HEK293 (cell line): Measurements from ENCODE around the gene PFKFB1.

Source experiments
- CTCF ChIP-seq: fragments of 450-650 bp; formaldehyde crosslinking; IDR thresholded peaks from 2 replicates; pipeline ENCODE4 v1.5.1; 2016; ENCODE audit warnings: missing biosample characterization, missing genetic modification characterization
- FEZF1 ChIP-seq: fragments of 450-650 bp; formaldehyde crosslinking; IDR thresholded peaks from 2 replicates; pipeline ENCODE4 v1.5.1; 2016; ENCODE audit warnings: missing biosample characterization, missing genetic modification characterization
- HOXC10 ChIP-seq: sonication (generic); formaldehyde crosslinking; IDR thresholded peaks from 2 replicates; pipeline ENCODE4 v1.8.1; 2023; ENCODE audit warnings: mild to moderate bottlenecking, missing genetic modification reagents
- KLF1 ChIP-seq: fragments of 450-650 bp; formaldehyde crosslinking; IDR thresholded peaks from 2 replicates; pipeline ENCODE4 v1.5.1; 2016; ENCODE audit warnings: missing biosample characterization, missing genetic modification characterization
- MYNN ChIP-seq: fragments of 450-650 bp; formaldehyde crosslinking; IDR thresholded peaks from 2 replicates; pipeline ENCODE4 v1.5.1; 2016; ENCODE audit warnings: missing biosample characterization, missing genetic modification characterization, borderline replicate concordance
- YY1 ChIP-seq: fragments of 450-650 bp; formaldehyde crosslinking; IDR thresholded peaks from 2 replicates; pipeline ENCODE4 v1.5.1; 2018; ENCODE audit warnings: missing biosample characterization, missing genetic modification characterization
- ZBTB7A ChIP-seq: fragments of 450-650 bp; formaldehyde crosslinking; IDR thresholded peaks from 2 replicates; pipeline ENCODE4 v1.5.1; 2016; ENCODE audit warnings: low read depth, missing biosample characterization, missing genetic modification characterization
- ZEB2 ChIP-seq: fragments of 450-650 bp; formaldehyde crosslinking; IDR thresholded peaks from 2 replicates; pipeline ENCODE4 v1.5.1; 2016; ENCODE audit warnings: missing biosample characterization, missing genetic modification characterization
- ZFP41 ChIP-seq: fragments of 450-650 bp; formaldehyde crosslinking; IDR thresholded peaks from 2 replicates; pipeline ENCODE4 v1.5.1; 2016; ENCODE audit warnings: missing biosample characterization, missing genetic modification characterization, borderline replicate concordance
- ZNF529 ChIP-seq: fragments of 450-650 bp; formaldehyde crosslinking; IDR thresholded peaks from 2 replicates; pipeline ENCODE4 v1.5.1; 2017; ENCODE audit warnings: missing genetic modification characterization, missing biosample characterization; ENCODE audit not compliant: insufficient replicate concordance
- ZNF701 ChIP-seq: fragments of 450-650 bp; formaldehyde crosslinking; IDR thresholded peaks from 2 replicates; pipeline ENCODE4 v1.5.1; 2016; ENCODE audit warnings: missing biosample characterization, missing genetic modification characterization
- TF ChIP-seq, protein P1 (sequence below): fragments of 450-650 bp; formaldehyde crosslinking; IDR thresholded peaks from 2 replicates; pipeline ENCODE4 v1.5.1; 2016; ENCODE audit warnings: missing biosample characterization, missing genetic modification characterization
- TF ChIP-seq, protein P2 (sequence below): fragments of 450-650 bp; formaldehyde crosslinking; IDR thresholded peaks from 2 replicates; pipeline ENCODE4 v1.5.1; 2016; ENCODE audit warnings: missing biosample characterization, missing genetic modification characterization

DNA sequence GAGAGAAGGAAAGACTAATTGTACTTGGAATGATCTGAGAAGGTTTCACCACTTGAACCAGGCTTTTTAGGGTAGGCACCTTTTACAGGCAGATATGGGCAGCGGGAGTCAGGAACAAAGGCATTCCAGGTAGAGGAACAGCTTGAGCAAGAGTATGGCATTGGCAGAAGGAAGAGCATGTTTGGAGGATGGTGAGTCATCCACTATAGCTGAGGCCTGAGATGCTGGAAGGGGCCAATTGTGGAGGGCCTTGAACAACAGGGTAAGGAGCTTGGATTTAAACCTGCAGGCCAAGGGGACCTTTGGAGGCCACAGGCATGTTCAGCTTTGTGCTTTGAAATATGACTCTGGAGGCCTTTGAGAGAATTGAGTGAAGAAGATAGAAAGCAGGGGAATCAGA lies 32.2 kb downstream of the PFKFB1 start:
- TF ChIP-seq ZBTB7A (tag by site-specific recombination) (no peak), HOXC10 (CRISPR knock-in tag) (no peak), ZNF701 (no peak), YY1 (no peak), FEZF1 (tag by site-specific recombination) (no peak), CTCF (tag by site-specific recombination) (no peak), KLF1 (tag by site-specific recombination) (no peak), ZEB2 (tag by site-specific recombination) (no peak), ZNF529 (tag by site-specific recombination) (no peak), MYNN (tag by site-specific recombination) (no peak), ZFP41 (tag by site-specific recombination) (no peak)
- TF ChIP-seq, protein P1, sequence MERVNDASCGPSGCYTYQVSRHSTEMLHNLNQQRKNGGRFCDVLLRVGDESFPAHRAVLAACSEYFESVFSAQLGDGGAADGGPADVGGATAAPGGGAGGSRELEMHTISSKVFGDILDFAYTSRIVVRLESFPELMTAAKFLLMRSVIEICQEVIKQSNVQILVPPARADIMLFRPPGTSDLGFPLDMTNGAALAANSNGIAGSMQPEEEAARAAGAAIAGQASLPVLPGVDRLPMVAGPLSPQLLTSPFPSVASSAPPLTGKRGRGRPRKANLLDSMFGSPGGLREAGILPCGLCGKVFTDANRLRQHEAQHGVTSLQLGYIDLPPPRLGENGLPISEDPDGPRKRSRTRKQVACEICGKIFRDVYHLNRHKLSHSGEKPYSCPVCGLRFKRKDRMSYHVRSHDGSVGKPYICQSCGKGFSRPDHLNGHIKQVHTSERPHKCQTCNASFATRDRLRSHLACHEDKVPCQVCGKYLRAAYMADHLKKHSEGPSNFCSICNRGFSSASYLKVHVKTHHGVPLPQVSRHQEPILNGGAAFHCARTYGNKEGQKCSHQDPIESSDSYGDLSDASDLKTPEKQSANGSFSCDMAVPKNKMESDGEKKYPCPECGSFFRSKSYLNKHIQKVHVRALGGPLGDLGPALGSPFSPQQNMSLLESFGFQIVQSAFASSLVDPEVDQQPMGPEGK = no peak
- TF ChIP-seq, protein P2, sequence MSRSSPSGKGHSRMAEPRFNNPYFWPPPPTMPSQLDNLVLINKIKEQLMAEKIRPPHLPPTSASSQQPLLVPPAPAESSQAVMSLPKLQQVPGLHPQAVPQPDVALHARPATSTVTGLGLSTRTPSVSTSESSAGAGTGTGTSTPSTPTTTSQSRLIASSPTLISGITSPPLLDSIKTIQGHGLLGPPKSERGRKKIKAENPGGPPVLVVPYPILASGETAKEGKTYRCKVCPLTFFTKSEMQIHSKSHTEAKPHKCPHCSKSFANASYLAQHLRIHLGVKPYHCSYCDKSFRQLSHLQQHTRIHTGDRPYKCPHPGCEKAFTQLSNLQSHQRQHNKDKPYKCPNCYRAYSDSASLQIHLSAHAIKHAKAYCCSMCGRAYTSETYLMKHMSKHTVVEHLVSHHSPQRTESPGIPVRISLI (tag by site-specific recombination) = no peak
